ENCODE measurements around the gene ACER3. TPM values are rescaled to one million over a fixed set of nuclear protein-coding genes. Genes with fewer than 3 reads are reported as not detected.

Gene ACER3
- total RNA-seq, 1 donor from 2014 or later = 12.4 TPM

- FAIRE-seq = no peak
- no peak overlapping the region for H3K4me3 ChIP-seq (ENCODE audit: low read depth, low read length)
- no peak for DNase-seq (ENCODE audit: low read depth)
- H3K27me3 ChIP-seq (ENCODE audit: control insufficient read depth, insufficient read depth, low read length) = no peaks in the 10 kb centered on the region
- H3K36me3 ChIP-seq (ENCODE audit: control insufficient read depth, insufficient read depth, low read length) = no peaks in the 10 kb centered on the region
- TF ChIP-seq, protein P1, sequence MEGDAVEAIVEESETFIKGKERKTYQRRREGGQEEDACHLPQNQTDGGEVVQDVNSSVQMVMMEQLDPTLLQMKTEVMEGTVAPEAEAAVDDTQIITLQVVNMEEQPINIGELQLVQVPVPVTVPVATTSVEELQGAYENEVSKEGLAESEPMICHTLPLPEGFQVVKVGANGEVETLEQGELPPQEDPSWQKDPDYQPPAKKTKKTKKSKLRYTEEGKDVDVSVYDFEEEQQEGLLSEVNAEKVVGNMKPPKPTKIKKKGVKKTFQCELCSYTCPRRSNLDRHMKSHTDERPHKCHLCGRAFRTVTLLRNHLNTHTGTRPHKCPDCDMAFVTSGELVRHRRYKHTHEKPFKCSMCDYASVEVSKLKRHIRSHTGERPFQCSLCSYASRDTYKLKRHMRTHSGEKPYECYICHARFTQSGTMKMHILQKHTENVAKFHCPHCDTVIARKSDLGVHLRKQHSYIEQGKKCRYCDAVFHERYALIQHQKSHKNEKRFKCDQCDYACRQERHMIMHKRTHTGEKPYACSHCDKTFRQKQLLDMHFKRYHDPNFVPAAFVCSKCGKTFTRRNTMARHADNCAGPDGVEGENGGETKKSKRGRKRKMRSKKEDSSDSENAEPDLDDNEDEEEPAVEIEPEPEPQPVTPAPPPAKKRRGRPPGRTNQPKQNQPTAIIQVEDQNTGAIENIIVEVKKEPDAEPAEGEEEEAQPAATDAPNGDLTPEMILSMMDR (IDR thresholded peaks at IDR 0.05; ENCODE audit: insufficient read depth, low read length, severe bottlenecking) = no peak
Measured at GRCh38 chr11:76841923-76842452, 18.7 kb upstream of the ACER3 start.

GRCh38 chr11:76843907-76844306 is 16.8 kb upstream of the ACER3 start:
- H3K36me3 ChIP-seq (ENCODE audit: control insufficient read depth, insufficient read depth, low read length) = no peaks in the 10 kb centered on the region
- DNase-seq (ENCODE audit: low read depth) = no peak
- FAIRE-seq = no peak
- no peaks in the 10 kb centered on the region for H3K27me3 ChIP-seq (ENCODE audit: control insufficient read depth, insufficient read depth, low read length)
- H3K4me3 ChIP-seq (ENCODE audit: low read depth, low read length) = no peak overlapping the region
- TF ChIP-seq, protein P1 (IDR thresholded peaks at IDR 0.05; ENCODE audit: insufficient read depth, low read length, severe bottlenecking) = no peak

DNA sequence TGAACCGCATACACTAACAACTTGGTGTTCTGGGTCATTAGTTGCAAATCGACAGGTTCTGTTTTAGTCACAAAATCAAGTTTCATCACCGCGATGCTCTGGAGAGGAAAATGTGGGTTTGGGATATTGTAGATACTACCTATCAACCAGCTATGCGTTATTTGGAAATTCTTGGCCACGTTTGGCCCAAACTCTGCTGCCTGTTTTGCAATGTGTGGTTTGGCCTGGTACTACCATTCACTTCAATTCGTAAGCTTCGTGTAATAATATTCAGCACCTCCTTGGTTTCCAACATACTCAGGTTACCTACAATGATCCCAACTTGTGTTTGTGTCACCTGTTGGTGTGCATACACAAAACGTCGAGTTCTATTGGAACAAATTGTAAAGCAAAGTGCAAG is 16.2 kb upstream of the ACER3 start:
- Histone ChIP-seq H3K27me3 (ENCODE audit: control insufficient read depth, insufficient read depth, low read length) (no peaks in the 10 kb centered on the region), H3K36me3 (ENCODE audit: control insufficient read depth, insufficient read depth, low read length) (no peaks in the 10 kb centered on the region), H3K4me3 (ENCODE audit: low read depth, low read length) (no peak overlapping the region)
- TF ChIP-seq, protein P1 (IDR thresholded peaks at IDR 0.05; ENCODE audit: insufficient read depth, low read length, severe bottlenecking) = no peak
- FAIRE-seq (peak; percentile 93), DNase-seq (ENCODE audit: low read depth) (no peak)

DNA sequence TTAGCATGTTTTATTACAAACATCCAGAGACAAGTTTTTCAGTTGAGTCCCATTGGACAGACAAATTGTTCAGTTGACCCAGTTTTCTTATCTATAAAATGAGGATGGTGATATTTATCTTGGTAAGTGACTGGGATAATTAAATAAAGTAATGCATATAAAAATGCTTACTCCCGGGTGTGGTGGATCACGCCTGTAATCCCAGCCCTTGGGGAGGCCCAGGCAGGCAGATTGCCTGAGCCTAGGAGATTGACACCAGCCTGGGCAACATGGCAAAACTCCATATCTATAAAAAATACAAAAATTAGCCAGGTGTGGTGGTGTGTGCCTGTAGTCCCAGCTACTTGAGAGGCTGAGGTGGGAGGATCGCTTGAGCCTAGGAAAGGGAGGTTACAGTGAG is 15.6 kb upstream of the ACER3 start:
- DNase-seq (ENCODE audit: low read depth) (no peak), FAIRE-seq (no peak)
- TF ChIP-seq, protein P1 (IDR thresholded peaks at IDR 0.05; ENCODE audit: insufficient read depth, low read length, severe bottlenecking) = no peak
- no peaks in the 10 kb centered on the region for H3K27me3 ChIP-seq (ENCODE audit: control insufficient read depth, insufficient read depth, low read length)
- H3K4me3 ChIP-seq (ENCODE audit: low read depth, low read length) = no peak overlapping the region
- no peaks in the 10 kb centered on the region for H3K36me3 ChIP-seq (ENCODE audit: control insufficient read depth, insufficient read depth, low read length)

DNA sequence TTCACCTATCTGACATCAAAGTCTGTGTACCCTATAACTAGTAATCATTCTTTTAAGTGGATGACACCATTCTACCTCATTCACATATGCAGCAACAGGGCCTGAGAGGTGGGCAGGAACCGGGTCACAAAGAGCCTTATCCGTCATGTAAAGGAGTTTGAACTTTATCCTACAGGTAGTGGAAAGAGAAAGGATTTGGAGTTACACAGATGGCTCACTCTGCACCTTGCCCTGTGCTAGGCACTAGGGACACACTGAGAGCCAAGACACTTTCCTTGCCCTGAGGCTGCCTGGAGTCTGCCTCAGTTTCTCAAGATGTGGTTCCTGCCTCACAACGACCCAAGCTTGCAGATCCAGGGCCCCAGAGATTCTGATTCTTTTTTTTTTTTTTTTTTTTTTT is 14.3 kb upstream of the ACER3 start:
- TF ChIP-seq, protein P1 (IDR thresholded peaks at IDR 0.05; ENCODE audit: insufficient read depth, low read length, severe bottlenecking) = no peak
- no peaks in the 10 kb centered on the region for H3K36me3 ChIP-seq (ENCODE audit: control insufficient read depth, insufficient read depth, low read length)
- H3K4me3 ChIP-seq (ENCODE audit: low read depth, low read length) = no peak overlapping the region
- no peaks in the 10 kb centered on the region for H3K27me3 ChIP-seq (ENCODE audit: control insufficient read depth, insufficient read depth, low read length)
- FAIRE-seq = no peak
- no peak for DNase-seq (ENCODE audit: low read depth)

DNA sequence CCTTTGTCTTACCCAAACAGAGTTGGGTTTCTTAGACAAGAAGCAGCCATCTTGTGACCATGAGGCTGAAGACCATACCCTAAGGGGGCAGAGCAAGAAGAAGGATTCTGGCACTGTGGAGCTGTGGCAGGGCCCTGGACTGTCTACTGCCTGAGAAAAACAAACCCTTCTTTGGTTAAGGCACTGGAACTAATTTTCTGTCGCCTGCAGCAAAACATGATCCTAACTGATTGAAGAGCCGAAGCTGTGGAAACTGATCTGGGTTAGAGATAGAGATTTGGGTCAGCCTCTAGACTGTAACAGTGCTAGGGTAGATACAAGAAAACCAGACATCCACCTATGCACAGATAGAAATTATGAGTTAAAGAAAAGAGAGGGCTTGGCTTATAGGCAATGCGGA is 11.3 kb upstream of the ACER3 start:
- H3K27me3 ChIP-seq (ENCODE audit: control insufficient read depth, insufficient read depth, low read length) = no peaks in the 10 kb centered on the region
- H3K4me3 ChIP-seq (ENCODE audit: low read depth, low read length) = no peak overlapping the region
- FAIRE-seq (no peak), DNase-seq (ENCODE audit: low read depth) (no peak)
- no peaks in the 10 kb centered on the region for H3K36me3 ChIP-seq (ENCODE audit: control insufficient read depth, insufficient read depth, low read length)
- TF ChIP-seq, protein P1 (IDR thresholded peaks at IDR 0.05; ENCODE audit: insufficient read depth, low read length, severe bottlenecking) = no peak

Measured in bronchial epithelial cell (primary cell).